HepG2 (cell line): ENCODE measurements around the gene DCAF7. TPM values are rescaled to one million over a fixed set of nuclear protein-coding genes. Genes with fewer than 3 reads are reported as not detected.

Experiments used
- AHR ChIP-seq: IDR thresholded peaks from 2 replicates; pipeline ENCODE4 v1.6.1; 2018; ENCODE audit warnings: missing genetic modification reagents, missing compliant biosample characterization
- ARID4A ChIP-seq: sonication (generic); formaldehyde crosslinking; IDR thresholded peaks from 2 replicates; pipeline ENCODE4 v1.5.0; 2020; ENCODE audit warnings: mild to moderate bottlenecking, missing genetic modification reagents, borderline replicate concordance
- CBX2 ChIP-seq, 2 experiments: fragments of 200-600 bp in 1 of 2; sonication (generic); formaldehyde crosslinking in 1 of 2; IDR thresholded peaks; 2 replicates each; pipeline versions ENCODE4 v1.7.0 to v1.8.1; 2018 to 2022; ENCODE audit warnings: low read depth in 2 of 2, low read length in 1 of 2, mild to moderate bottlenecking in 1 of 2, missing genetic modification reagents in 1 of 2
- E2F2 ChIP-seq: sonication (generic); formaldehyde crosslinking; IDR thresholded peaks from 2 replicates; pipeline ENCODE4 v1.4.0; 2020; ENCODE audit warnings: missing genetic modification reagents, borderline replicate concordance
- GMEB2 ChIP-seq: IDR thresholded peaks from 2 replicates; pipeline ENCODE4 v1.6.1; 2016; ENCODE audit warnings: missing biosample characterization, missing genetic modification reagents, low read depth
- NR2F1 ChIP-seq, 2 experiments: fragments of 450-650 bp in 1 of 2; formaldehyde crosslinking in 1 of 2; IDR thresholded peaks; 2 replicates each; pipeline versions ENCODE4 v1.5.0 to v1.6.1; 2016 to 2020; ENCODE audit warnings: mild to moderate bottlenecking in 1 of 2, missing compliant biosample characterization in 1 of 2, missing genetic modification reagents in 1 of 2, moderate library complexity in 1 of 2
- ONECUT2 ChIP-seq: sonication (generic); formaldehyde crosslinking; IDR thresholded peaks from 2 replicates; pipeline ENCODE4 v1.4.0; 2020; ENCODE audit warnings: missing genetic modification reagents
- PHF20 ChIP-seq: sonication (generic); formaldehyde crosslinking; IDR thresholded peaks from 2 replicates; pipeline ENCODE4 v1.5.0; 2020; ENCODE audit warnings: mild to moderate bottlenecking, missing genetic modification reagents
- POGK ChIP-seq: sonication (generic); formaldehyde crosslinking; conservative IDR thresholded peaks from 2 replicates; pipeline ENCODE4 v1.8.0; 2022; ENCODE audit warnings: mild to moderate bottlenecking, moderate library complexity, missing genetic modification reagents
- SMAD1 ChIP-seq: sonication (generic); formaldehyde crosslinking; IDR thresholded peaks from 2 replicates; pipeline ENCODE4 v1.4.0; 2020; ENCODE audit warnings: missing genetic modification reagents, low read depth, mild to moderate bottlenecking, borderline replicate concordance
- SMARCC2 ChIP-seq: fragments of 450-650 bp; IDR thresholded peaks from 2 replicates; pipeline ENCODE4 v1.6.1; 2017; ENCODE audit warnings: antibody characterized with exemption, mild to moderate bottlenecking
- SNAPC4 ChIP-seq: sonication (generic); formaldehyde crosslinking; IDR thresholded peaks from 2 replicates; pipeline ENCODE4 v1.4.0; 2020; ENCODE audit warnings: mild to moderate bottlenecking, missing genetic modification reagents
- ZNF780A ChIP-seq: sonication (generic); formaldehyde crosslinking; IDR thresholded peaks from 2 replicates; pipeline ENCODE4 v1.8.0; 2022; ENCODE audit warnings: mild to moderate bottlenecking, missing genetic modification reagents, moderate library complexity
- polyA plus RNA-seq, 8 experiments: library from polyadenylated mRNA; depleted of rRNA in 3 of 8; stranded (reverse) in 7 of 8; unstranded in 1 of 8; fragments of >200 nt; fragmentation: Illumina TruSeq in 4 of 8; extraction: Trizol in 4 of 8; gene quantifications; 2 replicates each; pipeline versions ENCODE4 v1.2.1 to v1.2.3, GENCODE V29; 2011 to 2016; ENCODE audit warnings: low read depth in 4 of 8, missing spikeins in 1 of 8, mixed read lengths in 1 of 8; ENCODE audit not compliant: insufficient read depth in 1 of 8
- total RNA-seq, 5 experiments: library from RNA; depleted of rRNA; stranded (reverse); fragments of >200 nt; fragmentation: Illumina TruSeq; extraction: Trizol; gene quantifications; 2 replicates each; pipeline ENCODE4 v1.2.3, GENCODE V29; 2016; ENCODE audit warnings: low read depth in 1 of 5

DCAF7 gene
- total and polyA plus RNA-seq, 2 of the 13 experiments (the other 11 are each of a cell fraction or from before 2014, with no cell fraction given), result 55.2 to 73.4 TPM

- TF ChIP-seq GMEB2 (CRISPR knock-in tag) (no peak), SNAPC4 (CRISPR knock-in tag) (peak; percentile 56; the same call in 1 of the 2 replicates), NR2F1 (CRISPR knock-in tag; IDR thresholded peaks at IDR 0.05) (peak; percentile 10 to 90; a peak in 3 of 4 replicates), SMAD1 (CRISPR knock-in tag) (peak; percentile 32; the same call in 1 of the 2 replicates), ARID4A (CRISPR knock-in tag) (peak; percentile 85), CBX2 (IDR thresholded peaks at IDR 0.05; ENCODE audit: low read depth, low read length) (no peak), CBX2 (CRISPR knock-in tag; IDR thresholded peaks at IDR 0.05; ENCODE audit: low read depth) (no peak), ONECUT2 (CRISPR knock-in tag) (no peak; the same call in none of the 2 replicates), E2F2 (CRISPR knock-in tag) (0 out of 2 replicates have a peak, but pooled peaks have one; percentile 0), POGK (CRISPR knock-in tag) (no peak), SMARCC2 (no peak), PHF20 (CRISPR knock-in tag) (no peak), ZNF780A (CRISPR knock-in tag) (0 out of 2 replicates have a peak, but pooled peaks have one; percentile 20), AHR (CRISPR knock-in tag) (peak; percentile 80; the same call in 1 of the 2 replicates)
Observed at GRCh38 chr17:63578027-63578768, 27.9 kb downstream of the DCAF7 start (continued).
